Measurements from ENCODE around the gene ZNF777.

DNA sequence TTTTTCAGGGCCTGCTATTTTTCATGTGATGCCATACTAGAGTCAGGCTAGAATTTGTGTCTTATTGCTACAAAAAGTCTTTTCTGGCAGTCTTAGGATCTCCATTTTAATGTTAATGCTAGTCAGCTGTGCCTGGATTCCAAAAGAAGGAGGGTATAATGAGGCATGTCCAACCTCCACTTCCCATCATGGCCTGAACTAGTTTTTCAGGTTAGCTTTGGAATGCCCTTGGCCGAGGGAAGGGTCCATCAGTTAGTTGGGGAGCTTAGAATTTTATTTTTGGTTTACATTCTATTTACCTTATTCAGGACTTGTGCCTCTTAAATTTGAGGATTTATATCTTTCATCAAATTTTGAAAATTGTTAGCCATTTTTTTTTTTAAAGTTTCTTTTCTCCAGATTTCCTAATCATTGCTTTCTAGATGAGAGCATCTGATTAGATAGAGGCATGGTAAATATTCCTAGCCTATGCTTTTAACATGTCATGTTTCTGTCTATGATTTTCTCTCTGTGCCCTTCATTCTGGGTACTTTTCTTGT lies 6.5 kb upstream of the ZNF777 start:
- TF ChIP-seq POLR2A (IDR thresholded peaks at IDR 0.05): no peak
- TF ChIP-seq, protein P1, sequence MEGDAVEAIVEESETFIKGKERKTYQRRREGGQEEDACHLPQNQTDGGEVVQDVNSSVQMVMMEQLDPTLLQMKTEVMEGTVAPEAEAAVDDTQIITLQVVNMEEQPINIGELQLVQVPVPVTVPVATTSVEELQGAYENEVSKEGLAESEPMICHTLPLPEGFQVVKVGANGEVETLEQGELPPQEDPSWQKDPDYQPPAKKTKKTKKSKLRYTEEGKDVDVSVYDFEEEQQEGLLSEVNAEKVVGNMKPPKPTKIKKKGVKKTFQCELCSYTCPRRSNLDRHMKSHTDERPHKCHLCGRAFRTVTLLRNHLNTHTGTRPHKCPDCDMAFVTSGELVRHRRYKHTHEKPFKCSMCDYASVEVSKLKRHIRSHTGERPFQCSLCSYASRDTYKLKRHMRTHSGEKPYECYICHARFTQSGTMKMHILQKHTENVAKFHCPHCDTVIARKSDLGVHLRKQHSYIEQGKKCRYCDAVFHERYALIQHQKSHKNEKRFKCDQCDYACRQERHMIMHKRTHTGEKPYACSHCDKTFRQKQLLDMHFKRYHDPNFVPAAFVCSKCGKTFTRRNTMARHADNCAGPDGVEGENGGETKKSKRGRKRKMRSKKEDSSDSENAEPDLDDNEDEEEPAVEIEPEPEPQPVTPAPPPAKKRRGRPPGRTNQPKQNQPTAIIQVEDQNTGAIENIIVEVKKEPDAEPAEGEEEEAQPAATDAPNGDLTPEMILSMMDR (IDR thresholded peaks at IDR 0.05): no peak
- TF ChIP-seq POLR2AphosphoS5 (IDR thresholded peaks at IDR 0.05): no peak
